IMR-90 (cell line): ENCODE data around the gene ADD1.

Experiments used
- BHLHE40 ChIP-seq: fragments of 150-350 bp; IDR thresholded peaks from 2 replicates; pipeline ENCODE4 v1.6.1; 2016; ENCODE audit warnings: mild to moderate bottlenecking, low read depth, low read length
- CEBPB ChIP-seq: IDR thresholded peaks from 2 replicates; pipeline ENCODE4 v1.6.1; 2012; ENCODE audit warnings: low read depth, low read length, improper control_type of control experiment
- POLR2A ChIP-seq: IDR thresholded peaks from 2 replicates; pipeline ENCODE4 v1.6.1; 2012; ENCODE audit warnings: mild to moderate bottlenecking, low read depth, low read length
- RAD21 ChIP-seq: IDR thresholded peaks from 2 replicates; pipeline ENCODE4 v1.6.1; 2012; ENCODE audit warnings: low read length, improper control_type of control experiment
- RCOR1 ChIP-seq: IDR thresholded peaks from 2 replicates; pipeline ENCODE4 v1.6.1; 2012; ENCODE audit warnings: mild to moderate bottlenecking, low read length, improper control_type of control experiment; ENCODE audit not compliant: insufficient replicate concordance
- TF ChIP-seq, protein P1 (sequence below): conservative IDR thresholded peaks from 2 replicates; pipeline ENCODE4 v1.5.1; 2012; ENCODE audit warnings: mild to moderate bottlenecking, low read depth, low read length, improper control_type of control experiment
- TF ChIP-seq, protein P2 (sequence below): fragments of 150-350 bp; IDR thresholded peaks from 2 replicates; pipeline ENCODE4 v1.6.1; 2017; ENCODE audit warnings: mild to moderate bottlenecking, antibody characterized with exemption, low read length, low read depth
- TF ChIP-seq, protein P3 (sequence below): fragments of 150-350 bp; IDR thresholded peaks from 2 replicates; pipeline ENCODE4 v1.6.1; 2016; ENCODE audit warnings: low read depth, mild to moderate bottlenecking, low read length, moderate library complexity, borderline replicate concordance

DNA sequence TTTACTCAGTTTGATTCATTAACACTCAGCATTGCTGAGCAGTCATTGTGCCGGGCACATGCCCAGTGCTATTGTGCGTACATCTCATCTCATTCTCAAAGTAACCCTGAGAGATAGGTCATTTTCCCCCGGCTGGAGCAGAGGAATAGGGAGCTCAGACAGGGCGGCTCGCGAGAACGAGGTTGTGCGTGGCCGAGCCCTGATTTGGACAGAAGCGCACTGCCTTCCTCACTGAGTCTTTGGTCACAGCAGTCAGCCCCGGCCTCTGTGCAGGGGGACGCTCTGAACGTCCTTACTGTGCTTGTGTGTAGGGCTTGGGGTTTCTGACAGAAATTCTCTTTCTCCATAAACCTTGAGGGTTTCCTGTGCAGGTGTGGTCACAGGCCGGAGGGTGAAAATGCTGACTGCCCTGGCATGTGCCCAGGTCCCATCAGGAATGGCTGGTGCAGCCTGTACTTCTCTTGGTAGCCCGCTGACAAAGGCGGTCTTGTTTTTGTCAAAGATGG lies 80.1 kb downstream of the ADD1 start:
- TF ChIP-seq, protein P1, sequence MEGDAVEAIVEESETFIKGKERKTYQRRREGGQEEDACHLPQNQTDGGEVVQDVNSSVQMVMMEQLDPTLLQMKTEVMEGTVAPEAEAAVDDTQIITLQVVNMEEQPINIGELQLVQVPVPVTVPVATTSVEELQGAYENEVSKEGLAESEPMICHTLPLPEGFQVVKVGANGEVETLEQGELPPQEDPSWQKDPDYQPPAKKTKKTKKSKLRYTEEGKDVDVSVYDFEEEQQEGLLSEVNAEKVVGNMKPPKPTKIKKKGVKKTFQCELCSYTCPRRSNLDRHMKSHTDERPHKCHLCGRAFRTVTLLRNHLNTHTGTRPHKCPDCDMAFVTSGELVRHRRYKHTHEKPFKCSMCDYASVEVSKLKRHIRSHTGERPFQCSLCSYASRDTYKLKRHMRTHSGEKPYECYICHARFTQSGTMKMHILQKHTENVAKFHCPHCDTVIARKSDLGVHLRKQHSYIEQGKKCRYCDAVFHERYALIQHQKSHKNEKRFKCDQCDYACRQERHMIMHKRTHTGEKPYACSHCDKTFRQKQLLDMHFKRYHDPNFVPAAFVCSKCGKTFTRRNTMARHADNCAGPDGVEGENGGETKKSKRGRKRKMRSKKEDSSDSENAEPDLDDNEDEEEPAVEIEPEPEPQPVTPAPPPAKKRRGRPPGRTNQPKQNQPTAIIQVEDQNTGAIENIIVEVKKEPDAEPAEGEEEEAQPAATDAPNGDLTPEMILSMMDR, result no peak
- TF ChIP-seq RCOR1 (no peak), POLR2A (no peak), CEBPB (no peak), BHLHE40 (no peak), RAD21 (no peak)
- TF ChIP-seq, protein P2, sequence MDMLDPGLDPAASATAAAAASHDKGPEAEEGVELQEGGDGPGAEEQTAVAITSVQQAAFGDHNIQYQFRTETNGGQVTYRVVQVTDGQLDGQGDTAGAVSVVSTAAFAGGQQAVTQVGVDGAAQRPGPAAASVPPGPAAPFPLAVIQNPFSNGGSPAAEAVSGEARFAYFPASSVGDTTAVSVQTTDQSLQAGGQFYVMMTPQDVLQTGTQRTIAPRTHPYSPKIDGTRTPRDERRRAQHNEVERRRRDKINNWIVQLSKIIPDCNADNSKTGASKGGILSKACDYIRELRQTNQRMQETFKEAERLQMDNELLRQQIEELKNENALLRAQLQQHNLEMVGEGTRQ, result no peak
- TF ChIP-seq, protein P3, sequence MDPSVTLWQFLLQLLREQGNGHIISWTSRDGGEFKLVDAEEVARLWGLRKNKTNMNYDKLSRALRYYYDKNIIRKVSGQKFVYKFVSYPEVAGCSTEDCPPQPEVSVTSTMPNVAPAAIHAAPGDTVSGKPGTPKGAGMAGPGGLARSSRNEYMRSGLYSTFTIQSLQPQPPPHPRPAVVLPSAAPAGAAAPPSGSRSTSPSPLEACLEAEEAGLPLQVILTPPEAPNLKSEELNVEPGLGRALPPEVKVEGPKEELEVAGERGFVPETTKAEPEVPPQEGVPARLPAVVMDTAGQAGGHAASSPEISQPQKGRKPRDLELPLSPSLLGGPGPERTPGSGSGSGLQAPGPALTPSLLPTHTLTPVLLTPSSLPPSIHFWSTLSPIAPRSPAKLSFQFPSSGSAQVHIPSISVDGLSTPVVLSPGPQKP, result no peak
